ENCODE results near the gene RFX2. TPM values are rescaled to one million over a fixed set of nuclear protein-coding genes. Genes with fewer than 3 reads are reported as not detected.

RFX2 gene
- total RNA-seq, 2 experiments from 2014 or later: 6.5 to 7.9 TPM

DNA sequence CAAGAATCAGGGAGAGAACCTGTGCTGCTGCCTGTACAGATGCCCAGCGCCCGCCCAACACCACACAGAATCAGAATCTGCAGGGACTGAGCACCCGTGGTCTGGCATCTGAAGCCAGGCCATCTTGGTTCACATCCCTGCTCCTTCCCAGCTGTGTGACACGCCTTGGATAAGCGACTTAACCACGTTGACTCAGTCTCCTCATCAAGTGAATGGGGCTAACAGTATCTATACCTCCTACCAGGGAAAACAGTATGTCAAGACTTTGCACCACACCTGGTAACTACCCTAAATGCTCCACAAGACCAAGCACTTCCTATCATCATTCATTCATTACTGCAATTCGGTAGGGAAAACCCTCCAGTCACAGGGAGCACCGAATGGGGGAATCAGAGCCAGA, 133.5 kb downstream of the RFX2 start:
- H3K27ac Mint-ChIP-seq: peak overlapping the region; percentile 92
- CTCF ChIA-PET: interaction anchor here (1.1 to 5.8 kb wide), 3 partner anchors 8 to 173 kb away, joined by 5 to 47 read pairs (median 5); no protein-coding TSS in a partner anchor
- intact Hi-C loops (cut with micrococcal nuclease): no loop called here
- H3K4me1 Mint-ChIP-seq (ENCODE audit: low read depth): peaks cover 61% of the 10 kb centered on the region
- POLR2A ChIA-PET: no interaction called here
- H3K36me3 Mint-ChIP-seq: peaks cover 17% of the 10 kb centered on the region
- no peak for DNase-seq
- H3K9me3 Mint-ChIP-seq: no peaks in the 10 kb centered on the region
- H3K4me3 Mint-ChIP-seq: peak overlapping the region; percentile 98
- no peaks in the 10 kb centered on the region for H3K27me3 Mint-ChIP-seq

DNA sequence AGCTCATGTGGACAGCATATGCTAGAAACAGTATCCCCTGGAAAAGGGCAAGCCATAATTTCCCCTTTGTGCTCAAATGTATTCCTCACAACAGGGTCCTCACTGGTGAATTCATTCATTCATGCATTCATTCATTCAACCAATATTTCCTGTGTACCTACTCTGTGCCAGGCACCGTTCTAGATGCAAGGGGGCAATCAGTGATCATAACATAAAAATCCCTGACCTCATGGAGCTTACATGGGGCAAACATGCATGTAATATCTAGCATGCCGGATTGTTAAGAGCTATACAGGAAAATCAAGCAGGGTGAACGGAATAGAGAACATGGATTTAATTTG, 134.9 kb downstream of the RFX2 start:
- POLR2A ChIA-PET: interaction anchor here (1.3 kb wide), 1 partner anchor 13 kb away, joined by 3 read pairs; no protein-coding TSS in a partner anchor
- Mint-ChIP-seq H3K36me3 (peaks cover 17% of the 10 kb centered on the region), H3K4me1 (ENCODE audit: low read depth) (peaks cover 68% of the 10 kb centered on the region), H3K4me3 (peak overlapping the region; percentile 98), H3K9me3 (no peaks in the 10 kb centered on the region), H3K27ac (peak overlapping the region; percentile 80), H3K27me3 (no peaks in the 10 kb centered on the region)
- CTCF ChIA-PET: interaction anchor here (0.6 to 1.7 kb wide), 4 partner anchors 12 to 171 kb away, joined by 4 to 7 read pairs (median 5); no protein-coding TSS in a partner anchor
- intact Hi-C loops (cut with micrococcal nuclease): loop anchor here (1.0 kb wide), 1 partner anchor 185 kb away; no protein-coding TSS in a partner anchor
- DNase-seq: no peak

DNA sequence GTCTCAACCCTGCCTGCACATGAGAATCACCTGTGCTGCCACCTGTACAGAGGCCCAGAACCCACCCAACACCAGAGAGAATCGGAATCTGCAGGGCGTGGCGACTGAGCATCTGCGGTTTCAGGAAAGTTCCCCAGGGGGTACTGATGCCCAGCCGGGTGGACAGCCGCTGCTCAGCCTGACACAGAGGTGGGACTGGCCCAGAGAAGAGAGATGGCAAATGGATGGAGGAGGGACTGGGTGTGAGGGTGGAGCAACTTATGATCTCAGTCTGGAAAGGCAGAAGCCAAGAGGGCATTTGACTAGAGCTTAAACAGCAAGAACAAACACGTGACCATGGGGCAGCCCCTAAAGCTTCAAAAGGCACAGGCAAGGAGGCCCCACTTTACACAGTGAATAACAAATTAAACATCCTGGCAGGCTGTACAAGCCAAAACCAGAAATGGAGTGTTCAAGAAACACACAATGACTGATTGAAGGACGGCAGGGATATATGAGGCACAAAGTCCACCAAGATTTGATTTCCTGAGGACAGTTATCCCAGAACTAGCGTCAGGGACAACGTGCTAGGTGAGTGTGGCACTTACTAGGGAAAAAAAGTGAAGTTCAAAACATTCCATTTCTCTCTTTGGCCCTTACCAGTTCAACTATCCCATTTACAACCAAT, 135.4 kb downstream of the RFX2 start:
- Mint-ChIP-seq H3K4me1 (ENCODE audit: low read depth) (peaks cover 65% of the 10 kb centered on the region), H3K36me3 (peaks cover 16% of the 10 kb centered on the region), H3K4me3 (peak overlapping the region; percentile 98), H3K27me3 (no peaks in the 10 kb centered on the region), H3K9me3 (no peaks in the 10 kb centered on the region), H3K27ac (peak overlapping the region; percentile 80)
- intact Hi-C loops (cut with micrococcal nuclease): loop anchor here (1.0 kb wide), 1 partner anchor 185 kb away; no protein-coding TSS in a partner anchor
- POLR2A ChIA-PET: interaction anchor here (1.3 kb wide), 1 partner anchor 13 kb away, joined by 3 read pairs; no protein-coding TSS in a partner anchor
- peak; percentile 79 for DNase-seq
- CTCF ChIA-PET: interaction anchor here (0.6 to 1.7 kb wide), 4 partner anchors 12 to 171 kb away, joined by 4 to 7 read pairs (median 5); no protein-coding TSS in a partner anchor

DNA sequence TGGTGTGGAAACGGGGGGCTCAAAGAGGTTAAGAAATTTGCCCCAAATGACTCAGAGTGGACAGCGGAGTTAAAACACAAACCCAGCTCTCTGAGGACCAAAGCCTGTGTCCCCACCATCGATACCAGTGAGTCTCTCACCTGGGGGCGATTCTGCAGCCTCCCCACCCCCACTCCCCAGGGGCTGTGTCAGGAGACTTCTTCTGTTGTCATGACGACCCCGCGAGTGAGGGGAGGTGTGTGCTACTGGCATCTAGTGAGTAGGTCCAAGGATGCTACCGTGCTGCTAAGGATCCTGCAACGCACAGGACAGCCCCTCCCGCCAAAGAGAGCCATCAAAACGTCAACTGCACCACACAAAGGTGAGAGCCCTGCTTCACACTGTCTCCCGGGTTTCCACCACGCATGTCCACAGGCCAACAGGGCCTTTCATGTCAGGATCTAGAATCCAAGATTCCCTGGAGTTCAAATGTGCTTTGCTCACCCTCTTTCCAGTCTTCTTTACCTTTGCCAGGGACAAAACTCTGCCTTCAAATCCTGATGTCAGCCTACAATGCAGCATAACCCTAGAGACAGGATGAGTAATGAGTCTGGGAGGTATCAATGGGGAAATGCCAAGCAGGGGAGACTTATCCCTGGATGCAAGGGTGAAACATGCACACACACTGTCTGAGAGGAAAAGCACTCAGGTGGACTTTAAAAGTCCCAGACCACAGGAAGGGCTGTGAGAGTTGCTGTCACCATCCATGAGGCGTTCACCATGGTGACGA, 136.2 kb downstream of the RFX2 start:
- Mint-ChIP-seq H3K4me3 (no peak overlapping the region), H3K36me3 (peaks cover 16% of the 10 kb centered on the region), H3K27ac (peak overlapping the region; percentile 80), H3K27me3 (no peaks in the 10 kb centered on the region), H3K4me1 (ENCODE audit: low read depth) (peaks cover 60% of the 10 kb centered on the region), H3K9me3 (no peaks in the 10 kb centered on the region)
- POLR2A ChIA-PET: no interaction called here
- intact Hi-C loops (cut with micrococcal nuclease): no loop called here
- no peak for DNase-seq
- CTCF ChIA-PET: interaction anchor here (1.6 kb wide), 1 partner anchor 170 kb away, joined by 7 read pairs; no protein-coding TSS in a partner anchor

DNA sequence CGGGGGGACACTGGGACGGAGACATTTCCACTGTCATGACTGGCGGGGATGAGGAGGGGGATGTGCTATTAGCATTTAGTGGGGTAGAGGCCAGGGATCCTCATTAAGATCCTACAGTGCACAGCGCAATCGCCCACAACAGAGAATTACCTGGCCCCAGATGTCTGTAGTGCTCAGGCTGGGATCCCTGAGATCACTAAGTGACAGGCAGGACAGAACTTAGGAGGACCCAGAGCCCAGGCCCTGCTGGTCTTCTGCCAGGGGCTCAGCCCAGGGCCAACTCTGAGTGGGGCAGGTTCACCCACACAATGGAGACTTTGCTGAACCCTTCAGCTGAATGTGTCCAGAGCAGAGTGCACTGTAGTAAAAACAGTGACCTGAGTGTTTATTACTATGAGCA, 136.9 kb downstream of the RFX2 start:
- Mint-ChIP-seq H3K27me3 (no peaks in the 10 kb centered on the region), H3K27ac (peak overlapping the region; percentile 44), H3K4me1 (ENCODE audit: low read depth) (peaks cover 63% of the 10 kb centered on the region), H3K9me3 (no peaks in the 10 kb centered on the region), H3K4me3 (no peak overlapping the region), H3K36me3 (peaks cover 16% of the 10 kb centered on the region)
- ChIA-PET CTCF (no interaction called here), POLR2A (no interaction called here)
- no peak for DNase-seq
- intact Hi-C loops (cut with micrococcal nuclease): no loop called here

DNA sequence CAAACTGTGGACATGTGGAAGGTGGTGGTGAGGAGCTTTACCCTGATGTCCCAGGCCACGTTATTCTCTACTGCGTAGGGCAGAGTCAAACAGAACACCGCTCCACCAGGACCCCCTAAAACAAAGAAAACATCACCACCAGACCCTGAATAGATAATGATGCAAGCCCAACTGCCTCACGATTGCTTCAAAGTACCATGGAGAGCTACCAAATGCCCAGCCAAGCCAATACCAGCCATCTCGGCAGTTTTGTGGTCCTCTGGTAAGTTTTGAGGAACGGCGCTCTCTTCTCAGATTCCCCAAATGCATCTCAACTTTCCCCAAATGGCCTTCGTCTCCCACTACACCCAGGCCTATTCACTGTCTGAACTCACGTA, 138.0 kb downstream of the RFX2 start:
- H3K4me3 Mint-ChIP-seq: no peak overlapping the region
- no peaks in the 10 kb centered on the region for H3K9me3 Mint-ChIP-seq
- no peaks in the 10 kb centered on the region for H3K27me3 Mint-ChIP-seq
- peaks cover 14% of the 10 kb centered on the region for H3K36me3 Mint-ChIP-seq
- ChIA-PET POLR2A (no interaction called here), CTCF (interaction anchor here (0.8 to 1.5 kb wide), 5 partner anchors 13 to 168 kb away, joined by 3 to 5 read pairs (median 4); no protein-coding TSS in a partner anchor)
- DNase-seq: no peak
- intact Hi-C loops (cut with micrococcal nuclease): no loop called here
- H3K27ac Mint-ChIP-seq: no peak overlapping the region
- peaks cover 73% of the 10 kb centered on the region for H3K4me1 Mint-ChIP-seq (ENCODE audit: low read depth)

DNA sequence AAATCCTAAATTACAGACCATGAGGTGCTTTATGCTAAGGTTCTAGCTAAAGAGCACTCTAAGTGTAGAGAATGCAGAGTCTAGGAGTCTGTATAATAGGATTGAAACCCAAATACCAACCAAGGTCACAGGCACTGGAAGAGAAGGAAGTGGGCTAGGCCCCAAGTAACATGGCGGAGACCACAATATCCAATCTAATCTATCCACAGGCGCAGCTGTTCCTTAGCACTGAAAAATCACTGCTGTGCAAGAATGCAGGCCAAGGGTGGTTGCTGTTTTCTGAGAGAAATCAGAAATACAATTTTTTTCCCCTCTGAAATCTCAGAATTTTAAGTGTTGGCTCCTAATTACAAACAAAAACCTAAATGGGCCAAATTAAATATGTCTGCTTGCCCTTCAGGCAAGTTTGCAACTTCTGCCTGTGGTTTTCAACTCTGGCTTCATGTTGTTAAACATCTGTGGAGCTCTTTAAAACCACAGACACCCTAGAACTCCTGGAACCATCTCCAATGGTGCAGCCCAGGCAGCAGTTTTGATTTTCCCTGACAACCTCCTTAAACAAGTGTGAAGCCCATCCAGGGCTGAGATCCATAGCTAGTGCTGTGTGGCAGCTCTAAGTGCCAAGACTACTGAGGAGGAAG, 138.5 kb downstream of the RFX2 start:
- H3K27ac Mint-ChIP-seq: no peak overlapping the region
- H3K36me3 Mint-ChIP-seq: peaks cover 10% of the 10 kb centered on the region

DNA sequence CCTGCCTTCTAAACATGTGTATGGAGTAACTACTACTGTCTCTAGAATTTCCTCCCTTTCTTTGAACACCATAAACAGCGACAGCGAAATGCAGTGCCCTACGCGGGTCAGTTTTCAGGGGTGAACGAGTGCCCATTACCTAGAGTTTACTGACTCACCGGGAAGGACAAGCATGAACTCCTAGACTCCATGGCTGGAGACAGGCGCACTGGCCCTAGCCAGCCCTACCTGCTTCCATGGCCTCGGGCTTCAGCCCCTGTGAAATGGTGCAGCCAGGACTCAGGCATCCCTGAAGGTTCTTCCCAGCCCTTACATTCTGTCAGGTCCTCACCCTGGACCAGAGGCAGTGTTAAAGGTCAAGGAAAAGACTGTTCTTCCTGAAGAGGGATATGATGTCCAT, 140.8 kb downstream of the RFX2 start:
- ChIA-PET POLR2A (no interaction called here), CTCF (interaction anchor here (1.2 to 1.9 kb wide), 3 partner anchors 13 to 156 kb away, joined by 3 to 7 read pairs (median 6); no protein-coding TSS in a partner anchor)
- intact Hi-C loops (cut with micrococcal nuclease): no loop called here
- Mint-ChIP-seq H3K27ac (peak overlapping the region; percentile 34), H3K4me3 (no peak overlapping the region), H3K36me3 (peaks cover 5% of the 10 kb centered on the region), H3K9me3 (no peaks in the 10 kb centered on the region), H3K4me1 (ENCODE audit: low read depth) (peaks cover 71% of the 10 kb centered on the region), H3K27me3 (no peaks in the 10 kb centered on the region)
- no peak for DNase-seq

More for the DNA sequence above, 138.5 kb downstream of the RFX2 start:
- Mint-ChIP-seq H3K4me1 (ENCODE audit: low read depth) (peaks cover 74% of the 10 kb centered on the region), H3K9me3 (no peaks in the 10 kb centered on the region), H3K4me3 (no peak overlapping the region), H3K27me3 (no peaks in the 10 kb centered on the region)
- DNase-seq: no peak
- ChIA-PET POLR2A (no interaction called here), CTCF (interaction anchor here (0.8 to 1.5 kb wide), 5 partner anchors 13 to 168 kb away, joined by 3 to 5 read pairs (median 4); no protein-coding TSS in a partner anchor)
- intact Hi-C loops (cut with micrococcal nuclease): no loop called here

DNA sequence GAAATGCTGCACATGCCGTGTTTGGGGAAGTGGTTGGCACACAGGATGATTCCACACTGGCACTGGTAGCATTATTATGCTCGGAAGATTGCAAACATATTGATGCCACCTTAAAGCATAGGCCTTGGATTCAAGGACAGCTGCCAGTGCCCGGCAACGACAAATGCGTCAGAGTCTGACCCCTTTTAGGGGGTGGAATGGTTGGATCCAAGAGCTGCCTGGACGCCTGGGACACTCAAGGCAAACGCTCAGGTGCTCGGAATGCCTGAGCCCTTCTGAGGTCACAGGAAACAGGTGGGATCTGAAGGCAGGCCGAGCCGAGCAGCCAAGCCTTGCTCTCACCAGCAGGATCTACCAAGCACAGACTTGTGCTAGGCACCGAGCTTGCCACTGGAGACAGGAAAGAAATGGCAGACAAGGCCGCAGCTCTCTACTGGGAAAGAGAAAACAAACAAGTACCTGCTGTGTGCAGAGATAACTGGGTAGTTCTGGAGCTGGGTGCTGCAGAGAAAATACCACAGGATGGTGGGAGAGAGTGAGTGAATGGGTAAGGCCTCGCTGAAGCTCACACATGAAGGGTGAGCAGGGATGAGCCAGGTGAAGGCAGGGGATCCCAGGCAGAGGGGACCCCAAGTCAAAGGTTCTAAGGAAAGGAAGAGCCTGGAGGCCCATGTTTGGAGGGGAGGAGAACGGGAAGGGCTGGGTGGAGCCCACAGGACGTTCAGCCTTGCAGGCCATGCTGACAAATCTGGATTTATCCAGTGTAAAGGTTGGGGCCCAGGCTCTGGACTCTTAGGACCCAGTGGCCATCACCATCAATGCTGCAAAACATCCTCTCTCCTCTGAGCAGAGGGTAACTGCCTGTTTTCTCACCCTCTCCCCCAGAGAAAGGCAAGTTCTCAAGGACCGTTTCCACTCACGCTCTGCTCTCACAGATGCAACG, 141.6 kb downstream of the RFX2 start:
- Mint-ChIP-seq H3K27ac (peak overlapping the region; percentile 82), H3K4me3 (no peak overlapping the region), H3K9me3 (no peaks in the 10 kb centered on the region), H3K36me3 (peaks cover 5% of the 10 kb centered on the region), H3K27me3 (no peaks in the 10 kb centered on the region), H3K4me1 (ENCODE audit: low read depth) (peaks cover 73% of the 10 kb centered on the region)
- CTCF ChIA-PET: interaction anchor here (0.6 to 3.5 kb wide), 31 partner anchors 9 to 458 kb away, joined by 3 to 47 read pairs (median 4); partner anchors contain the start of genes RANBP3 and VMAC
- POLR2A ChIA-PET: interaction anchor here (1.1 kb wide), 1 partner anchor 22 kb away, joined by 3 read pairs; no protein-coding TSS in a partner anchor
- intact Hi-C loops (cut with micrococcal nuclease): no loop called here
- DNase-seq: no peak

DNA sequence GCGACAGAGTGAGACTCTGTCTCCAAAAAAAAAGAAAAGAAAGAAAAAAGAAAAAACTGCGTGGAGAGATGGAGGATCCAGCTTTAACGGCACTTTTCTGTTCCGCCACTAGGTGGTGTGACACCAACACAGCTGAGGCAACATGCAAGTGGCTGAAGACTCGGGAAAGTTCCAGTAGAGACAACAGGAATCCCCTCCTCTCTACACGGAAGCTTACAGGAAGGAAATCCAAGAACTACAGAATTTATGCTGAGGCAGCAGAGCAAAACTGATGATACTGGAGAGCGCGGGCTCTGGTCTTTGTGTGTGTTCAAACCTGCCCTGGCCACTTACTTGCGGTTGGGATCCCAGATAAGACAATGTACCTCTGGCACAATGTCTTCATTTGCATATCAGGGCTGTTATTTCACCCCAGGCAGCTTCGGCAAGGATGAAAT, 142.3 kb downstream of the RFX2 start:
- POLR2A ChIA-PET: interaction anchor here (0.8 to 1.1 kb wide), 2 partner anchors 16 to 21 kb away, joined by 3 read pairs; no protein-coding TSS in a partner anchor
- Mint-ChIP-seq H3K9me3 (no peaks in the 10 kb centered on the region), H3K27me3 (no peaks in the 10 kb centered on the region), H3K36me3 (peaks cover 5% of the 10 kb centered on the region), H3K4me1 (ENCODE audit: low read depth) (peaks cover 75% of the 10 kb centered on the region), H3K27ac (peak overlapping the region; percentile 82), H3K4me3 (peak overlapping the region; percentile 51)
- CTCF ChIA-PET: interaction anchor here (0.6 to 3.5 kb wide), 37 partner anchors 8 to 458 kb away, joined by 3 to 47 read pairs (median 4); partner anchors contain the start of genes RANBP3 and VMAC
- DNase-seq: peak; percentile 76
- intact Hi-C loops (cut with micrococcal nuclease): no loop called here

DNA sequence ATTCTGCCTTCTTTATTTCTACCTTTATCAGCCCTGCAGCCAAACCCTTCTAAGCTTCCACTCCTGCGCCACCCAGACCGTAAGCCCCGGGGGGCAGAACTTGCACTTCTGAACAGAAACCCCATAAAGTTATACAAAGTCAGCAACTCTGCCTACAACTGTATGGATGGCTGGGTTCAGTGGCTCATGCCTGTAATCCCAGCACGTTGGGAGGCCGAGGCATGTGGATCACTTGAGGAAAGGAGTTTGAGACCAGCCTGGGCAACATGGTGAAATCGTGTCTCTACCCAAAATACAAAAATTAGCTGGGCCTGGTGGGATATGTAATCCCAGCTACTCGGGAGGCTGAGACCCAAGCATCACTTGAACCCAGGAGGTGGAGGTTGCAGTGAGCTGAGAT, 142.7 kb downstream of the RFX2 start:
- Mint-ChIP-seq H3K4me3 (no peak overlapping the region), H3K27me3 (no peaks in the 10 kb centered on the region), H3K36me3 (peaks cover 5% of the 10 kb centered on the region), H3K9me3 (no peaks in the 10 kb centered on the region), H3K4me1 (ENCODE audit: low read depth) (peaks cover 78% of the 10 kb centered on the region), H3K27ac (peak overlapping the region; percentile 82)
- intact Hi-C loops (cut with micrococcal nuclease): no loop called here
- ChIA-PET POLR2A (interaction anchor here (0.8 to 1.1 kb wide), 2 partner anchors 16 to 20 kb away, joined by 3 read pairs; no protein-coding TSS in a partner anchor), CTCF (interaction anchor here (0.6 to 3.5 kb wide), 31 partner anchors 8 to 459 kb away, joined by 3 to 47 read pairs (median 4); partner anchors contain the start of gene RANBP3)
- no peak for DNase-seq
